H1 (cell line): ENCODE results near the gene BAZ2A. TPM values are rescaled to one million over a fixed set of nuclear protein-coding genes. Genes with fewer than 3 reads are reported as not detected.

ENCODE experiments used
- BACH1 ChIP-seq: IDR thresholded peaks from 2 replicates; pipeline ENCODE4 v1.6.1; 2012; ENCODE audit warnings: low read length, improper control_type of control experiment
- CBX5 ChIP-seq: fragments of 300-800, 300-1000 bp; sonication (generic); IDR thresholded peaks from 2 replicates; pipeline ENCODE4 v1.7.1; 2016; ENCODE audit warnings: antibody characterized with exemption, low read length, low read depth
- CTBP2 ChIP-seq: IDR thresholded peaks from 2 replicates; pipeline ENCODE4 v1.7.0; 2011; ENCODE audit warnings: borderline replicate concordance, mild to moderate bottlenecking, moderate library complexity, mixed read lengths, low read length; ENCODE audit not compliant: insufficient read depth, insufficient read length
- EP300 ChIP-seq, 2 experiments: IDR thresholded peaks; 1 replicate in 1 of 2; 2 replicates in 1 of 2; pipeline ENCODE4 v1.6.1; 2011 to 2012; ENCODE audit warnings: low read depth in 2 of 2, low read length in 2 of 2, mild to moderate bottlenecking in 2 of 2, borderline replicate concordance in 1 of 2, inconsistent platforms in 1 of 2, moderate library complexity in 1 of 2
- GTF2F1 ChIP-seq: IDR thresholded peaks from 2 replicates; pipeline ENCODE4 v1.6.1; 2012; ENCODE audit warnings: low read depth, low read length, improper control_type of control experiment, borderline replicate concordance
- JUN ChIP-seq: IDR thresholded peaks from 2 replicates; pipeline ENCODE4 v1.6.1; 2011; ENCODE audit warnings: low read depth, mild to moderate bottlenecking, improper control_type of control experiment, low read length
- PHF8 ChIP-seq: fragments of 200-600 bp; sonication (generic); conservative IDR thresholded peaks from 2 replicates; pipeline ENCODE4 v1.7.1; 2012; ENCODE audit warnings: low read depth, mild to moderate bottlenecking, inconsistent platforms, low read length, moderate library complexity
- RAD21 ChIP-seq, 2 experiments: IDR thresholded peaks in 1 of 2; conservative IDR thresholded peaks in 1 of 2; 2 replicates each; pipeline ENCODE4 v1.6.1; 2011; ENCODE audit warnings: low read depth in 2 of 2, low read length in 2 of 2, improper control_type of control experiment in 1 of 2, inconsistent platforms in 1 of 2, mild to moderate bottlenecking in 1 of 2, moderate library complexity in 1 of 2
- SP4 ChIP-seq: IDR thresholded peaks from 2 replicates; pipeline ENCODE4 v1.6.1; 2012; ENCODE audit warnings: low read length, inconsistent platforms
- SRF ChIP-seq: IDR thresholded peaks from 2 replicates; pipeline ENCODE4 v1.6.1; 2011; ENCODE audit warnings: mild to moderate bottlenecking, low read depth, low read length, moderate library complexity
- polyA plus RNA-seq, 7 experiments: library from polyadenylated mRNA; depleted of rRNA in 3 of 7; stranded (reverse) in 5 of 7; unstranded in 2 of 7; fragments of >200 nt in 5 of 7; fragments of 200-250 nt in 2 of 7; gene quantifications; 1 replicate in 5 of 7; 2 replicates in 1 of 7; 4 replicates in 1 of 7; pipeline versions ENCODE4 v1.2.1 to v1.2.3, GENCODE V29; 2011 to 2013; ENCODE audit warnings: missing spikeins in 2 of 7, mixed read lengths in 2 of 7
- total RNA-seq: library from RNA; stranded (reverse); fragmentation: NEBNext Ultra II Directional; extraction: Animal tissue kit (Norgen Biotek cat#: 25700); gene quantifications from 2 replicates; pipeline ENCODE4 v1.2.1, GENCODE V29; 2021
- TF ChIP-seq, protein P1 (sequence below): fragments of 300-600 bp; sonication (generic); IDR thresholded peaks from 2 replicates; pipeline ENCODE4 v1.7.1; 2012; ENCODE audit warnings: low read length, moderate library complexity, mild to moderate bottlenecking, inconsistent platforms; ENCODE audit not compliant: insufficient replicate concordance

BAZ2A gene
- total and polyA plus RNA-seq, 2 of the 8 experiments (the other 6 are each of a cell fraction or from before 2014, with no cell fraction given): 52.0 to 110 TPM

DNA sequence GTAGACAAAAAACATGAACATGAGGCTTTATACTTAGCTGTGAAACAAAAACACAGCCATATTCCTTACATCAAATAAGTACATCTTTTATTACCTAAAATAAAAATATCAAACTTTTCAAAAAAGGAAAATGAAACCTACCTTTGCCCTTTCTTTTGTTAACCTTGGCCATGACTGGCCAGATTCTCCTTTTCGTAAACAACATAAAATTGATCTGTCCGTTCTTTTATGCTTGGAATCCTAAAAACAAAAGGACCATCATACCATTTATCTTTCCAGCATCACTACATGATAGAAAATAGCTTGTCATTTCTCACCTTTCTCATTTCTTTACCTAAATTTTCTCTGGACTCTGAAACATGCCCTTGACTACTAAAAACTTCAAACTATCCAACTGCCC, 41.5 kb upstream of the BAZ2A start (continued):
- TF ChIP-seq, protein P1, sequence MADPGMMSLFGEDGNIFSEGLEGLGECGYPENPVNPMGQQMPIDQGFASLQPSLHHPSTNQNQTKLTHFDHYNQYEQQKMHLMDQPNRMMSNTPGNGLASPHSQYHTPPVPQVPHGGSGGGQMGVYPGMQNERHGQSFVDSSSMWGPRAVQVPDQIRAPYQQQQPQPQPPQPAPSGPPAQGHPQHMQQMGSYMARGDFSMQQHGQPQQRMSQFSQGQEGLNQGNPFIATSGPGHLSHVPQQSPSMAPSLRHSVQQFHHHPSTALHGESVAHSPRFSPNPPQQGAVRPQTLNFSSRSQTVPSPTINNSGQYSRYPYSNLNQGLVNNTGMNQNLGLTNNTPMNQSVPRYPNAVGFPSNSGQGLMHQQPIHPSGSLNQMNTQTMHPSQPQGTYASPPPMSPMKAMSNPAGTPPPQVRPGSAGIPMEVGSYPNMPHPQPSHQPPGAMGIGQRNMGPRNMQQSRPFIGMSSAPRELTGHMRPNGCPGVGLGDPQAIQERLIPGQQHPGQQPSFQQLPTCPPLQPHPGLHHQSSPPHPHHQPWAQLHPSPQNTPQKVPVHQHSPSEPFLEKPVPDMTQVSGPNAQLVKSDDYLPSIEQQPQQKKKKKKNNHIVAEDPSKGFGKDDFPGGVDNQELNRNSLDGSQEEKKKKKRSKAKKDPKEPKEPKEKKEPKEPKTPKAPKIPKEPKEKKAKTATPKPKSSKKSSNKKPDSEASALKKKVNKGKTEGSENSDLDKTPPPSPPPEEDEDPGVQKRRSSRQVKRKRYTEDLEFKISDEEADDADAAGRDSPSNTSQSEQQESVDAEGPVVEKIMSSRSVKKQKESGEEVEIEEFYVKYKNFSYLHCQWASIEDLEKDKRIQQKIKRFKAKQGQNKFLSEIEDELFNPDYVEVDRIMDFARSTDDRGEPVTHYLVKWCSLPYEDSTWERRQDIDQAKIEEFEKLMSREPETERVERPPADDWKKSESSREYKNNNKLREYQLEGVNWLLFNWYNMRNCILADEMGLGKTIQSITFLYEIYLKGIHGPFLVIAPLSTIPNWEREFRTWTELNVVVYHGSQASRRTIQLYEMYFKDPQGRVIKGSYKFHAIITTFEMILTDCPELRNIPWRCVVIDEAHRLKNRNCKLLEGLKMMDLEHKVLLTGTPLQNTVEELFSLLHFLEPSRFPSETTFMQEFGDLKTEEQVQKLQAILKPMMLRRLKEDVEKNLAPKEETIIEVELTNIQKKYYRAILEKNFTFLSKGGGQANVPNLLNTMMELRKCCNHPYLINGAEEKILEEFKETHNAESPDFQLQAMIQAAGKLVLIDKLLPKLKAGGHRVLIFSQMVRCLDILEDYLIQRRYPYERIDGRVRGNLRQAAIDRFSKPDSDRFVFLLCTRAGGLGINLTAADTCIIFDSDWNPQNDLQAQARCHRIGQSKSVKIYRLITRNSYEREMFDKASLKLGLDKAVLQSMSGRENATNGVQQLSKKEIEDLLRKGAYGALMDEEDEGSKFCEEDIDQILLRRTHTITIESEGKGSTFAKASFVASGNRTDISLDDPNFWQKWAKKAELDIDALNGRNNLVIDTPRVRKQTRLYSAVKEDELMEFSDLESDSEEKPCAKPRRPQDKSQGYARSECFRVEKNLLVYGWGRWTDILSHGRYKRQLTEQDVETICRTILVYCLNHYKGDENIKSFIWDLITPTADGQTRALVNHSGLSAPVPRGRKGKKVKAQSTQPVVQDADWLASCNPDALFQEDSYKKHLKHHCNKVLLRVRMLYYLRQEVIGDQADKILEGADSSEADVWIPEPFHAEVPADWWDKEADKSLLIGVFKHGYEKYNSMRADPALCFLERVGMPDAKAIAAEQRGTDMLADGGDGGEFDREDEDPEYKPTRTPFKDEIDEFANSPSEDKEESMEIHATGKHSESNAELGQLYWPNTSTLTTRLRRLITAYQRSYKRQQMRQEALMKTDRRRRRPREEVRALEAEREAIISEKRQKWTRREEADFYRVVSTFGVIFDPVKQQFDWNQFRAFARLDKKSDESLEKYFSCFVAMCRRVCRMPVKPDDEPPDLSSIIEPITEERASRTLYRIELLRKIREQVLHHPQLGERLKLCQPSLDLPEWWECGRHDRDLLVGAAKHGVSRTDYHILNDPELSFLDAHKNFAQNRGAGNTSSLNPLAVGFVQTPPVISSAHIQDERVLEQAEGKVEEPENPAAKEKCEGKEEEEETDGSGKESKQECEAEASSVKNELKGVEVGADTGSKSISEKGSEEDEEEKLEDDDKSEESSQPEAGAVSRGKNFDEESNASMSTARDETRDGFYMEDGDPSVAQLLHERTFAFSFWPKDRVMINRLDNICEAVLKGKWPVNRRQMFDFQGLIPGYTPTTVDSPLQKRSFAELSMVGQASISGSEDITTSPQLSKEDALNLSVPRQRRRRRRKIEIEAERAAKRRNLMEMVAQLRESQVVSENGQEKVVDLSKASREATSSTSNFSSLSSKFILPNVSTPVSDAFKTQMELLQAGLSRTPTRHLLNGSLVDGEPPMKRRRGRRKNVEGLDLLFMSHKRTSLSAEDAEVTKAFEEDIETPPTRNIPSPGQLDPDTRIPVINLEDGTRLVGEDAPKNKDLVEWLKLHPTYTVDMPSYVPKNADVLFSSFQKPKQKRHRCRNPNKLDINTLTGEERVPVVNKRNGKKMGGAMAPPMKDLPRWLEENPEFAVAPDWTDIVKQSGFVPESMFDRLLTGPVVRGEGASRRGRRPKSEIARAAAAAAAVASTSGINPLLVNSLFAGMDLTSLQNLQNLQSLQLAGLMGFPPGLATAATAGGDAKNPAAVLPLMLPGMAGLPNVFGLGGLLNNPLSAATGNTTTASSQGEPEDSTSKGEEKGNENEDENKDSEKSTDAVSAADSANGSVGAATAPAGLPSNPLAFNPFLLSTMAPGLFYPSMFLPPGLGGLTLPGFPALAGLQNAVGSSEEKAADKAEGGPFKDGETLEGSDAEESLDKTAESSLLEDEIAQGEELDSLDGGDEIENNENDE: no peak
- no peak for TF ChIP-seq JUN
- no peak for TF ChIP-seq SP4
- no peak for TF ChIP-seq CTBP2
- TF ChIP-seq CBX5: no peak
- no peak for TF ChIP-seq BACH1
- TF ChIP-seq EP300 (IDR thresholded peaks at IDR 0.05; ENCODE audit: borderline replicate concordance in 1 of 2, low read depth in 2 of 2, low read length in 2 of 2): no peak
- no peak for TF ChIP-seq PHF8
- no peak for TF ChIP-seq SRF
- TF ChIP-seq GTF2F1: no peak
- no peak for TF ChIP-seq RAD21 (IDR thresholded peaks at IDR 0.05 in 1 of 2, conservative IDR thresholded peaks at IDR 0.05 in 1 of 2; ENCODE audit: low read depth in 2 of 2, low read length in 2 of 2)
- TF ChIP-seq, all 59 proteins: peak for 0
